ENCODE data around the gene CEBPB.

CEBPB gene

DNA sequence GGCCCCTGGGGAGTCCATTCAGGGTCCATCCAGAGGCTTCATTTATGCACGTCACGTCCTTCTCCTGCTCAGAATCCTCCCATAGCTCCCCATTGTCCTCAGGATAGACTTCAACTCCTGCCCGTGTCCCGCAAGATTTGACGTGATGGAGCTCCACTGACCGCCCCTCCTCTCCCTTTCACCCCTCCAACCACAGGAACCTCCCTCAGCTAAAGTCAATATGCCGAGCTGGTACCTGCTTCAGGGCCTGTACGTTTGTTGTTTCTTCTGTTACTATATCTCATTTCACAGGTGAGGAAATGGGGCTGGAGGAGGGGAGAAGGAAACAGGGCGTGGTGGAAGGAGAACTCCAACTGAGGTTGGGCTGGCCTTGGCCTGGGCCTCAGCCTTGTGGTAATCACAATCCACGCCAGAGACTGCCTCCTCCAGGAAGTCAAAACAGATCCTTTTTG is 38.6 kb downstream of the CEBPB start:
- no peak for DNase-seq (ENCODE audit: low read depth)

DNA sequence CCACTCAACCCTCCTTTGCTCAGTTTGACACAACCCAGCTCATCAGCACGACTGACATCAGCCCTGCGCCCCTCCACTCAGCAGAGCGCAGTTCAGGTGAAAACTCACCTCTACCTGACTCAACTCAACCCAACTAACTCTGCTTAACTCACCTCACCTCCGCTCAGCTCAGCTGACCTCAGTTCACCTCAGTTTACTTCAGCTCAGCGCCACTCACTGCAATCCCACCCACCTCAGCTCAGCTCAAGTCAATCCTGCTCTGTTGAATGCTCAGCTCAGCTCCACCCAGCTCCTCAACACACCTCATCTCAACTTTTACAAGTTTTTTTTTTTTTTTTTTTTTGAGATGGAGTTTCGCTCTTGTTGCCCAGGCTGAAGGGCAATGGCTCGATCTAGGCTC is 39.6 kb downstream of the CEBPB start:
- no peak for DNase-seq (ENCODE audit: low read depth)

DNA sequence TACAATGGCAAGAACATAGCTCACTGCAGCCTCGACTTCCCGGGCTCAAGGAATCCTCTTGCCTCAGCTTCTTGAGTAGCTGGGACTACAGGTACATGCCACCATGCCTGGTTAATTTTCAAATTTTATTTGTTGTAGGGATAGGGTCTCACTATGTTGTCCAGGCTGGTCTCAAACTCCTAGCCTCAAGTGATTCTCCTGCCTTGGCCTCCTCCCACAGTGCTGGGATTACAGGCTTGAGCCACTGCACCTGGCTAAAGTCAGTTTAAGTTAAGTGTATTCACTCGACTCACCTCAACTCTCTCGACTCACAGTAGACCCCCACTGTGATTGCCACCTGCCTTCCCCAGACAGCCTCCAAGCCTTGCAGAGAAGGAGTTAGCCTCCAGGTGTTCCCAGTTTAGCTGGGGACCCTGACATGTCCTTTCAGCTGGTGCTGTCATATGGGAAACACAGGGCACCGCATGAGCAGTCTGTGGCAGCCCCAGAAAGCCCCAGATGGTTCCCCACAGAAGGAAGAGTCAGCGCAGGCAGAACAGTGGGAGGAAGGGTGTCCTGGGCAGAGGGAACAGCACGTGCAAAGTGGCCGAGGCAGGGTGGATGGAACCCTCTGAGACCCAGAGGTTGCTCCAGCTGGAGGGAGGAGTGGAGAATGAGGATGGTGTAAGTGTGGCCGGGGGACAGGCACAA is 40.4 kb downstream of the CEBPB start:
- DNase-seq (ENCODE audit: low read depth) = no peak

DNA sequence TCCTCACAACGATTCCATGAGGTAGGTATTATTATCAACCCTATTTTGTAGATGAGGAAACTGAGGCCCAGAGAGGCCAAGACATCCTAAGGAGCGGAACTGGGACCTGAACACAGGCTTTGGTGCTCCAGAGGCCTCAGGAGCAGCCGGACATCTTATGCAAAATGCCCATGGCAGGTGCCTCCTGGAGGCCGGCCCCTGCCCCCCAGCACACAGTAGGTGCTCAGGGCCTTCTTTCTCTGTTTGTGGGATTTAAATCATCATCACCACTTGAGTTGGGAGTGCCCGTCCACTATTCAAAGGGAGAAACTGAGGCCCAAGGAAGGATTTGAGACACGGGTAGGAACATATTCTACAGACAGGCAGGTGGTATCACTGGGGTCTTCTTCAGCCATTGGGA is 41.2 kb downstream of the CEBPB start:
- no peak for DNase-seq (ENCODE audit: low read depth)

DNA sequence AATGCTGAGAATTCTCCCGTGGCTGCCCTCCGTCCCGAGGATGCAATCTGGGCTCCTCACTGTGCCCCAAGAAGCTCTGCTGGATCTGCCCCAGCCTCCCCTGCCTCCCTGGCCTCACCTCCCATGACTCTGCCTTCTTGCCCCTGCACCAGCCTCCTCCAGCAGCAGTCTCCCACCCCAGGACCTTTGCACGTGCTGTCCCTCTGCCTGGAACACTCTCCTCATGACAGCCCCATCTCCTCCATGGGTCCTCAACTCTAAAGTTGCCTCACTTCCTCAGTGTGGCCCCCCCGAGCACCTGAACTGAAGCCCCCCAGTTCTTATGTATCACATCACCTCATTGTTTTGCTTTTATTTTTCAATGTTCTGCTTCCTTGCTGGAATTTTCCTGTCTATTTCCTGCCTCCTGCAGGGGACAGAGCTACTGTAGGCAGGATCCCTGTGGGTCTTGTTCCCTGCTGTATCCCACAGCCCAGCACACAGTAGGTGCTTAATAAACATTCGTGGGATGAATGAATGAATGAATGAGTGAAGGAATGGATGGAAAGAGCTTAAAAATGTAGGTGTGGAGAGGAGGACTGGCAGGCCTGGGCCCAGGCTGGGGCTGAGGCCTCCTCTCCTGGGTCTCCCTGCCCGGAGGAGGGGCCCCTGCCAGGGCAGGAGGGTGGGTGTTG is 42.2 kb downstream of the CEBPB start:
- DNase-seq (ENCODE audit: low read depth) = no peak

- DNase-seq (ENCODE audit: low read depth) = no peak
Observed at GRCh38 chr20:50233325-50234212, 42.9 kb downstream of the CEBPB start.

GRCh38 chr20:50234288-50234687 is 43.7 kb downstream of the CEBPB start:
- DNase-seq (ENCODE audit: low read depth) = no peak

- DNase-seq (ENCODE audit: low read depth) = no peak
Observed at GRCh38 chr20:50237349-50237748, 46.7 kb downstream of the CEBPB start.

DNA sequence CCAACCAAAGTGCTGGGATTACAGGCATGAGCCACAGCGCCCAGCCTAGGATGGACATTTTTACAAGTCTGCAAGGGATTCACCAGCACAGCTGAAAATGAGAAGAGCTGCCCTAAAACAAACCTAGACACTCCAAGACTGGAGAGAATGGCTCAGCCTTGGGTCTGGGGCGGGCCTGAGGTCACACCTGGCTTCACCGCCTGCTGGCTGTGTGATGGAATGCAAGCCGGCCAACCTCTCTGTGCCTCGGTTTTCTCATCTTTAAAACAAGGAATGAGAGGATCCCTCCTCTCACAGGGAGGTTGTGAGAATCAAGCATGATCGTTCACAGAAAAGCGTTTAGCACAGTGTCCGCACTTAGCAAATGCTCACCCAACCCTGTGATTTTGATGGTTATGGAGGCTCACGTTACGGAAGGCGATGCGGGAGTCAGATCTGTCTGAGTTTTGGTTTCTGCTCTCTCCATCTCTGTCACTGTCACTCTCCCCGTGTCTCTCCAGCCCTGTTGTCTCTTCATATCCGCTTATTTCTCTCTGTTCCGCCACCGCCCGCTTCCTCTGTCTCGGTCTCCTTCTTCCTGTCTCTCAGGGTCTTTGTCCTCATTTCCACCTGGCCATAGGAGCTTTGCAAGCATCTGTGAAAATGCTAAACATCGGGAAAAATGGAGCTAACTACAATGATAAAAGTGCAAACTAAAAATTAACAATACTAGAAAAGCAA is 47.6 kb downstream of the CEBPB start:
- no peak for DNase-seq (ENCODE audit: low read depth)

GRCh38 chr20:50240092-50240491 is 49.5 kb downstream of the CEBPB start:
- no peak for DNase-seq (ENCODE audit: low read depth)

DNA sequence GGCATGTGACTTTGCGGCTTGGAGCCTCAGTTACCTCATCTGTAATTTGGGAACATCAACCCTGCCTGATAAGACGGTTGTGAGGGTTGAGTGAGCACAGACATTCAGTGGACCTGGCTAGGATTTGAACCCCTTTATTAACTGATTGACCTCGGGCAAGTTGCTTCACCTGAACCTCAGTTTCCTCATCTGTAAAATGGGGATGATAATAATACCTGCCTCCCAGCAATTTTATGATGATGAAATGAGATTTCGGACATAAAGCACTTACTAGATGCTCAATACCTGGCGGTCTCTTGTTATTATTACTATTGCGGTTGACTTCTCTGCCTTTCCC is 51.5 kb downstream of the CEBPB start:
- DNase-seq (ENCODE audit: low read depth) = no peak
